Spleen (tissue), 11 donors: ENCODE data around the gene WDR62. TPM values are rescaled to one million over a fixed set of nuclear protein-coding genes. Genes with fewer than 3 reads are reported as not detected.

Source experiments
- DNase-seq: peaks from one replicate; pipeline ENCODE4 v3.0.0-alpha.2; 2020
- H3K27ac ChIP-seq, 8 donors: fragments of 200-600 bp; sonication (generic) in 7 of 8; 1 replicate in 4 of 8; 2 replicates in 4 of 8; pipeline versions ENCODE4 v1.5.0 to v1.8.0; 2016 to 2021; ENCODE audit warnings: inconsistent platforms in 4 of 8, mild to moderate bottlenecking in 4 of 8, moderate library complexity in 1 of 8
- H3K27me3 ChIP-seq, 7 donors: fragments of 200-600 bp; sonication (generic) in 6 of 7; replicated peaks in 1 of 7; 1 replicate in 4 of 7; 2 replicates in 3 of 7; pipeline versions ENCODE4 v1.5.0 to v1.8.0; 2016 to 2021; ENCODE audit warnings: inconsistent platforms in 3 of 7, mild to moderate bottlenecking in 1 of 7
- H3K36me3 ChIP-seq, 6 donors: fragments of 200-600 bp; sonication (generic) in 5 of 6; 1 replicate in 4 of 6; 2 replicates in 2 of 6; pipeline versions ENCODE4 v1.5.0 to v1.8.0; 2016 to 2021; ENCODE audit warnings: inconsistent platforms in 2 of 6
- H3K4me1 ChIP-seq, 6 donors: fragments of 200-600 bp; sonication (generic) in 5 of 6; 1 replicate in 3 of 6; 2 replicates in 3 of 6; pipeline versions ENCODE4 v1.5.0 to v1.8.0; 2016 to 2021; ENCODE audit warnings: inconsistent platforms in 3 of 6
- H3K4me3 ChIP-seq, 8 donors: fragments of 200-600 bp; sonication (generic) in 7 of 8; 1 replicate in 4 of 8; 2 replicates in 4 of 8; pipeline versions ENCODE4 v1.5.0 to v1.8.0; 2016 to 2021; ENCODE audit warnings: inconsistent platforms in 4 of 8, mild to moderate bottlenecking in 4 of 8, moderate library complexity in 2 of 8
- H3K9me3 ChIP-seq, 8 donors: fragments of 200-600 bp; sonication (generic) in 7 of 8; 1 replicate in 4 of 8; 2 replicates in 4 of 8; pipeline versions ENCODE4 v1.5.0 to v1.8.0; 2016 to 2021; ENCODE audit warnings: inconsistent platforms in 4 of 8
- POLR2A ChIP-seq, 3 donors: fragments of 450-650 bp; IDR thresholded peaks; one replicate each; pipeline ENCODE4 v1.5.1; 2017; ENCODE audit warnings: antibody characterized with exemption in 3 of 3, mild to moderate bottlenecking in 1 of 3
- POLR2AphosphoS5 ChIP-seq, 3 donors: sonication (generic); formaldehyde crosslinking; IDR thresholded peaks; one replicate each; pipeline ENCODE4 v1.5.1; 2017; ENCODE audit warnings: antibody characterized with exemption in 3 of 3
- WGBS, 5 donors: extraction: QIAGEN DNeasy Blood & Tissue Kit in 3 of 5; methylation state at CpG; one replicate each; pipeline versions ENCODE4 v1.1.5 to v1.1.7; 2013 to 2018; 5-methylcytosine and 5-hydroxymethylcytosine counted together
- intact Hi-C: fragments of 100-400 bp; cut with DNase I; formaldehyde crosslinking; loops from one replicate; pipeline ENCODE4 v1.15.0; 2023; ENCODE audit warnings: low total_unique reads
- polyA plus RNA-seq, 3 donors: library from polyadenylated mRNA; stranded (reverse); fragments of 200-250 nt; gene quantifications; one replicate each; pipeline ENCODE4 v1.2.1, GENCODE V29; 2013
- total RNA-seq, 7 donors: library from RNA; depleted of rRNA in 3 of 7; stranded (reverse); fragments of >200 nt in 3 of 7; fragmentation: NEBNext Ultra II Directional in 4 of 7; extraction: Animal tissue kit (Norgen Biotek cat#: 25700) in 4 of 7; gene quantifications; one replicate each; pipeline versions ENCODE4 v1.1.0 to v1.2.1, GENCODE V29; 2016 to 2021
- TF ChIP-seq, protein P1 (sequence below), 11 experiments: fragments of 200-600 bp in 7 of 11; fragments of 450-650 bp in 4 of 11; sonication (generic) in 4 of 11; IDR thresholded peaks in 8 of 11; conservative IDR thresholded peaks in 3 of 11; 1 replicate in 7 of 11; 2 replicates in 4 of 11; pipeline versions ENCODE4 v1.4.0 to v1.8.0; 2016 to 2021; ENCODE audit warnings: antibody characterized with exemption in 11 of 11, inconsistent platforms in 4 of 11, mild to moderate bottlenecking in 1 of 11
- donor health status: healthy with polysubstance abuse.
- donor health status: DM: no; HTN: no; CAD: no; lungs with moderate emphysema.
- donor health status: DM: no; HTN: no; CAD: no.
- donor health status: Bipolar disorder and iron deficiency.
- donor health status: healthy.
- donor health status: DM: no; HTN: no; CAD: no.
- donor health status: DM: yes; HTN: yes; CAD: no.

Gene WDR62
- total and polyA plus RNA-seq, 10 donors, result 1.3 to 5.2 (median 2.2) TPM

DNA sequence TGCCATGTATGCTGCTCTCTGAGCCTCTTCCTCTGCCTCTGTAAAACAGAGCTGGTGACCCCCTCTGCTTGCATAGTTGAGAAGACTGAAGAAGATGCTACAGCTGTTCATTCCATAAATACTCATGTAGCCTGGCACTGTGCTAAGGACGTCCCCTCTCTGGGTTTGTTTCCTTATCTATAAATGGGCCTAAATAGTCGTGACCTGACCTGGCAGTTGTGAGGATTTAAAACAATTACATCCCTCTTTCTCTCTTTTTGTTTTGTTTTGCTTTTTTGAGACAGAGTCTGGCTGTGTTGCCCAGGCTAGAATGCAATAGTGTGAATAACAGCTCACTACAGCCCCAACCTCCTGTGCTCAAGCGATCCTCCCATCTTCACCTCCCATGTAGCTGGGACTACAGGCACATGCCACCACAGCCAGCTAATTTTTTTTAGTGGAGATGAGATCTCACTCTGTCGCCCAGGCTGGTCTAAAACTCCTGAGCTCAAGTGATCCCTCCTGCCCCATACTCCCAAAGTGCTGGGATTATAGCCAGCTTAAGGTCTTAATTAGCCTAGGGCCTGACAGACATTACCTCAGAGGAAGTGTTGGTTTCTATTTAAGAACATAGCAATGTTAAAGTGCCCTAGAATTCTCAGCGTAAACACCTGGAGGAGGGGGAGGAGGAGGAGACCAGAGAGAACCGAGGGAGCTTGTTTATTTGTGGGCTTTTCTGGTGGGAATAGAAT is 4.6 kb downstream of the WDR62 start:
- Histone ChIP-seq H3K36me3 (peaks cover 0 to 54% (median 0%) of the 10 kb centered on the region in 6 donors), H3K27ac (no peak overlapping the region), H3K4me3 (no peak overlapping the region), H3K9me3 (no peaks in the 10 kb centered on the region), H3K27me3 (no peaks in the 10 kb centered on the region), H3K4me1 (peaks cover 3 to 19% (median 12%) of the 10 kb centered on the region in 6 donors)
- TF ChIP-seq POLR2AphosphoS5 (IDR thresholded peaks at IDR 0.05) (no peak), POLR2A (IDR thresholded peaks at IDR 0.05) (no peak)
- TF ChIP-seq, protein P1, sequence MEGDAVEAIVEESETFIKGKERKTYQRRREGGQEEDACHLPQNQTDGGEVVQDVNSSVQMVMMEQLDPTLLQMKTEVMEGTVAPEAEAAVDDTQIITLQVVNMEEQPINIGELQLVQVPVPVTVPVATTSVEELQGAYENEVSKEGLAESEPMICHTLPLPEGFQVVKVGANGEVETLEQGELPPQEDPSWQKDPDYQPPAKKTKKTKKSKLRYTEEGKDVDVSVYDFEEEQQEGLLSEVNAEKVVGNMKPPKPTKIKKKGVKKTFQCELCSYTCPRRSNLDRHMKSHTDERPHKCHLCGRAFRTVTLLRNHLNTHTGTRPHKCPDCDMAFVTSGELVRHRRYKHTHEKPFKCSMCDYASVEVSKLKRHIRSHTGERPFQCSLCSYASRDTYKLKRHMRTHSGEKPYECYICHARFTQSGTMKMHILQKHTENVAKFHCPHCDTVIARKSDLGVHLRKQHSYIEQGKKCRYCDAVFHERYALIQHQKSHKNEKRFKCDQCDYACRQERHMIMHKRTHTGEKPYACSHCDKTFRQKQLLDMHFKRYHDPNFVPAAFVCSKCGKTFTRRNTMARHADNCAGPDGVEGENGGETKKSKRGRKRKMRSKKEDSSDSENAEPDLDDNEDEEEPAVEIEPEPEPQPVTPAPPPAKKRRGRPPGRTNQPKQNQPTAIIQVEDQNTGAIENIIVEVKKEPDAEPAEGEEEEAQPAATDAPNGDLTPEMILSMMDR (IDR thresholded peaks at IDR 0.05 in 8 of 11, conservative IDR thresholded peaks at IDR 0.05 in 3 of 11), result no peak
- no peak for DNase-seq
- intact Hi-C loops, result loop anchor here (5.0 to 10.0 kb wide), 2 partner anchors 55 to 108 kb away; partner anchors contain the start of genes OVOL3, POLR2I and TBCB
- WGBS, 5 donors, result 86 to 95% (median 90%) methylated on average over 6 of the region's 6 CpGs

GRCh38 chr19:36060430-36060829 is 5.7 kb downstream of the WDR62 start:
- DNase-seq, result peak; percentile 73
- TF ChIP-seq POLR2AphosphoS5 (IDR thresholded peaks at IDR 0.05), result no peak
- TF ChIP-seq, protein P1 (IDR thresholded peaks at IDR 0.05 in 8 of 11, conservative IDR thresholded peaks at IDR 0.05 in 3 of 11), result peak in 10 of 11 experiments; percentile 28 to 73 (median 54)
- H3K27me3 ChIP-seq, result no peaks in the 10 kb centered on the region
- no peak overlapping the region for H3K4me3 ChIP-seq
- no peaks in the 10 kb centered on the region for H3K9me3 ChIP-seq
- WGBS, 5 donors, result 74 to 90% (median 82%) methylated on average over 4 of the region's 4 CpGs
- peaks cover 0 to 61% (median 0%) of the 10 kb centered on the region in 6 donors for H3K36me3 ChIP-seq
- no peak overlapping the region for H3K27ac ChIP-seq
- H3K4me1 ChIP-seq, result peaks cover under 1 to 12% (median 5%) of the 10 kb centered on the region in 6 donors
- intact Hi-C loops, result no loop called here

DNA sequence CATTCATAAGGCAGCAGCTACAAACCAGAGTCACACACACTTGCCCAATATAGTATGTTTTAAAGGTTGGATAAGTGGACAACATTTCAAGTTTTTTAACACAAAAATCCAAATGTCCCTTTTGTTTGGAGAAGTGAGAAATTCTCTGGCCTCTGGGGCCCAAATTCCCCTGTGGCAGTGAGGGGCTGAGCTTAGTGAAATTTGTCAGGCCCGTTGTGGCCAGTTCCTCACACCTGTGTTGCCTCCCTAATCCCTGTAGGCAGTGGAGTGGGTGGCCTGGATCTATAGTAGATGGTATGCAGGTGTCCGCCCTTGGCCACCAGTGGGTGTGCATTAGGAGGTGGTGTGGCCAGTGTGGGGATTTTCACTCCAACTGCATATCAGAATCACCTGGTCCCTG is 6.7 kb downstream of the WDR62 start:
- Histone ChIP-seq H3K9me3 (no peaks in the 10 kb centered on the region), H3K36me3 (peaks cover 0 to 70% (median 0%) of the 10 kb centered on the region in 6 donors), H3K27me3 (no peaks in the 10 kb centered on the region), H3K4me1 (peaks cover 0 to 3% (median 0%) of the 10 kb centered on the region in 6 donors), H3K27ac (no peak overlapping the region), H3K4me3 (no peak overlapping the region)
- intact Hi-C loops, result no loop called here
- DNase-seq, result no peak
- no peak for TF ChIP-seq POLR2A (IDR thresholded peaks at IDR 0.05)
- TF ChIP-seq, protein P1 (IDR thresholded peaks at IDR 0.05 in 8 of 11, conservative IDR thresholded peaks at IDR 0.05 in 3 of 11), result no peak
- no peak for TF ChIP-seq POLR2AphosphoS5 (IDR thresholded peaks at IDR 0.05)
- WGBS, 5 donors, result 82 to 100% (median 85%) methylated on average over 2 of the region's 2 CpGs

- TF ChIP-seq POLR2A (IDR thresholded peaks at IDR 0.05) (no peak), POLR2AphosphoS5 (IDR thresholded peaks at IDR 0.05) (no peak)
- TF ChIP-seq, protein P1 (IDR thresholded peaks at IDR 0.05 in 8 of 11, conservative IDR thresholded peaks at IDR 0.05 in 3 of 11), result no peak
- peaks cover 0 to 80% (median 0%) of the 10 kb centered on the region in 6 donors for H3K36me3 ChIP-seq
- intact Hi-C loops, result no loop called here
Observed at GRCh38 chr19:36064826-36065225, 10.1 kb downstream of the WDR62 start.

More at GRCh38 chr19:36064826-36065225, 10.1 kb downstream of the WDR62 start:
- Histone ChIP-seq H3K4me3 (no peak overlapping the region), H3K4me1 (peaks cover 0 to 3% (median 0%) of the 10 kb centered on the region in 6 donors), H3K9me3 (no peaks in the 10 kb centered on the region), H3K27me3 (no peaks in the 10 kb centered on the region), H3K27ac (no peak overlapping the region)
- no peak for DNase-seq
- WGBS, 5 donors, result 79 to 93% (median 88%) methylated on average over 8 of the region's 8 CpGs
